K562 treated with DMSO at 1 percent for 12 hours (cell line): ENCODE results near the gene GAB1. TPM values are rescaled to one million over a fixed set of nuclear protein-coding genes. Genes with fewer than 3 reads are reported as not detected.

Experiments used
- total RNA-seq: library from RNA; unstranded; fragments of 300-600 nt; gene quantifications from 2 replicates; pipeline ENCODE4 v1.2.3, GENCODE V29; 2022; ENCODE audit not compliant: insufficient read depth

GAB1 gene
- 1.6 and 5.2 TPM in 2 replicates for total RNA-seq

GRCh38 chr4:143336781-143337599, at the start of gene GAB1:
Gene GAB1 (plus strand): TSS chr4:143336876. CDS start chr4:143337189, 313 bp downstream.

GRCh38 chr4:143513314-143514168, 176.9 kb downstream of the GAB1 start, which contains the start of gene SMARCA5:
Gene SMARCA5 (plus strand): TSS chr4:143513702. CDS start chr4:143513925, 223 bp downstream.

Other genes starting within 250 kb of the GAB1 start
- 3.7 and 14.7 TPM in 2 replicates for gene USP38, start 152.0 kb upstream of the GAB1 start, total RNA-seq
- gene SMARCA5, start 176.8 kb downstream of the GAB1 start, total RNA-seq: 33.6 and 33.8 TPM in 2 replicates